NCI-H510A (cell line): Measurements from ENCODE around the gene SUN2.

Experiments used
- DNase-seq: peaks from one replicate; lab custom pipeline; 2025; lab: John Stamatoyannopoulos, UW

SUN2 gene

GRCh38 chr22:38733724-38734381 lies 21.9 kb downstream of the SUN2 start:
- no peak for DNase-seq

DNA sequence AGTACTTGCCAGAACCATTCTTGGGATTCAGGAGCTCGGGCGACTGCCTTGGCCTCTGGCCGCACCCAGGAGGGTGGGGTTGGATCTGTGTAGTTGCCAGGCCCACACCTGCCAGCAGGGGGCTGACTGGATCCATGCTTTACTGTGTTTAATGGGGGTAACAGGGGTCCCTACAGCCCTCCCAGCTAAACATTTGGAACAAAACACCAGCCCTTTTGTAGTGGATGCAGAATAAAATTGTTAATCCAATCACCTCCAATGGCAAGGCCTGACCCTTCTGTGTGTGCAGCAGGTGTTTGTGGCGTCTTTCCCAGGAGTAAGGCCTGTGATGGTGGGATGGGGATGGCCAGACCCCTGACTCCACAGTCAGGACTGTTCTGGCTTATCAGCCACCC lies 22.5 kb downstream of the SUN2 start:
- DNase-seq, result no peak

DNA sequence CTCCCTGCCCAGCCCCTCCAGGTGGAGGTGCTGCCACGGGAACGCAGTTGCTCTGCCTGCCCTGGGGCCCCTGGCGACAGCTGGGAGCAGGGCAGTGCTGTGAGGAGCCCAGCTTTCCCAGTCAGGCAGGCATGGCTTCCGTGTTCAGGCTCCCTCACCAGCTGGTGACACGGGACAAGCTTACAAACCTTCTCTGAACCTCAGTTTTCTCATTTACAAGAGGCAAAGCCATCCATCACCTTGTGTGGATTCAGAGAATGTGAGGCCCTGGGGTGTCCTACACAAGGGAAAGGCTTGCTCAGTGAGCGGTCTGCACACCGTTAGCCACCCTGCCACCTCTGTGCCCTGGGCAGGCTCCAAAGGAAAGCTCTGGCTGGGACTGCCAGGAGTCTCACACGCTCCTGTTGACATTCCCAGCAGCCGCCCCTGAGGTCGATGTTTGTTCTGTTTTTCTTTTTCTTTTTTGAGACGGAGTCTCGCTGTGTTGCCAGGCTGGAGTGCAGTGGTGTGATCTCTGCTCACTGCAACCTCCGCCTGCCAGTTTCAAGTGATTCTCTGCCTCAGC lies 23.5 kb downstream of the SUN2 start:
- no peak for DNase-seq

DNA sequence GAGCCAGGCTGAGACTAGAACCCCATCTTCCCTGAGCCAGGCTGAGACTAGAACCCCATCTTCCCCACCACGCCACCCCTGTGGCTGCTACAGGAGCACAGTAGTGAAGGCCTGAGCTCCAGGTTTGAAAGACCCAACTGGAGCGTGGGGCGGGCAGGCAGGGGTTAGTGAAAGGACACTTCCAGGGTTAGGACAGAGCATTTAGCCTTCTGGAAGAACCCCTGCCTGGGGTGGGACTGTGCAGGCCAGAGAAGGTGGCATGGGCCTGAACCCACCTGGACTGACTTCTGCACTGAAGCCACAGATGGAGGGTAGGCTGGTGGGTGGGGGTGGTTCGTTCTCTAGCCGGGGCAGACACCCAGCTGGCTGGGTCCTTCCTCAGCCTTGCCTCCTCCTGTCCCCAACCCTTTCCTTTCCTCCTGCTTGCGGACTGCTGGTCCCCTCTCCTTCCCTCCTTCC lies 24.1 kb downstream of the SUN2 start:
- DNase-seq, result no peak

- no peak for DNase-seq
These were observed 25.4 kb downstream of the SUN2 start for GRCh38 chr22:38730411-38730871.

DNA sequence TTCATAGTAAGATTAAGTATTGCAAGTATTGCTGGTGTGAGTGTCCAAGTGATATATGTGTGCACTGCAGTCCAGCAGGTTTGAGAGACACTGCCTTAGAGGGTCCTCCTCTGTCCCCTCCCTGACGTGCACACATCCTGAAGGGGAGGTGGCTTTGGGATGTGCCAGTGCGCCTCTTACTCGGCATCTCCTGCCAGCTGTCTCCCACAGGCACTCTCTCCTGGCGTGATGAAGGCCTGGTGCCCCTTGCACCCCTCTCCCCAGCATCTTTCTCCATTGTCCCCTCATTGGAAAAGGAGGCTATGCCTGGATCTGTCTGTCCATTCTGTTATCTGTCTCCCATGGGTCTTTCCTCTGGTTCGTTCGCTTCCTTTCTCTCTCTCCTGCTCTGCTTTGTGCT lies 25.9 kb downstream of the SUN2 start:
- no peak for DNase-seq

GRCh38 chr22:38728871-38729796 lies 26.7 kb downstream of the SUN2 start:
- DNase-seq, result no peak

GRCh38 chr22:38727530-38728451 lies 28.0 kb downstream of the SUN2 start:
- no peak for DNase-seq

DNA sequence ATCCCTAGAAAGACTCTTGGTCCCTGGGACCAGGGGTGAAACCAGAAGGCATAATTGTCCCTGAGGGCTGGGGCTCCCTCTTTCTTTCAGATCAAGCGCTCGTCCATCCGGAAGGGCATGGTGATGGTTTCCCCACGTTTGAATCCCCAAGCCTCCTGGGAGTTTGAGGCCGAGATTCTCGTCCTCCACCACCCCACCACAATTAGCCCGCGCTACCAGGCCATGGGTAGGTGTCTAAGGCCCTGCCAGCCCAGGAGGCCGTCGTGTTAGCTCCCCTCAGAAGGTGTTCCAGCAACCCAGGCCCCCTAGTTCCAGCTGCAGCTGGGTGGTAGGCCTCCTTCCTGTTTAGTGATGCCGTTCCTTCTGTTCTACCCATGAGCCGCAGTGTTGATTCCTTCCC lies 28.7 kb downstream of the SUN2 start:
- no peak for DNase-seq

DNA sequence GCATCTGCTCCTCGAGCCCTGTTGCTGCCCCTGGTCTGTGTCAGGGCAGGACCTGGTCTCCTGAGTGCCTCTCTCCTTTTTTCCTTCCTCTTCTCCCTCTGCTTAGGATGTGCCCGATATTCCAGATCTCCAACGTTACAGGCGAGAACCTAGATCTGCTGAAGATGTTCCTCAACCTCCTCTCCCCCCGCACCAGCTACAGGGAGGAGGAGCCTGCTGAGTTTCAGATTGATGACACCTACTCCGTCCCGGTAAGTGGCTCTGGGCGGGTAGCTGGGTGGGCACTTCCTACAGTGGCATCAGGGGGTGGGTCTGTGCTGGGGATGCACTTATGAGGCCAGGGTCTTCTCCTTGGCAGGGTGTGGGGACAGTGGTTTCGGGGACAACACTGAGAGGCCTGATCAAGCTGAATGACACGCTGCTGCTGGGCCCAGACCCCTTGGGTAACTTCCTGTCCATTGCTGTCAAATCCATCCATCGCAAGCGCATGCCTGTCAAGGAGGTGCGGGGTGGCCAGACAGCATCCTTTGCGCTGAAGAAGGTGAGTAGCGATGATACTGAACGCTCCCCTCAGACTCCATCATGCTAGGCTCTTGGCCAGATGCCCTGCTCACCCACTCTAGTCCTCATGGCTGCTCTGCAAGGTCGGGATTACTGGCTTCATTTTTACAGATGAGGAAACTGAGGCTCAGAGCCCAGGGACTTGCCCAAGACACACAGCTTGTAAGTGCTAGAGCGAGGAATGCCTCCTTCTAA lies 29.7 kb downstream of the SUN2 start:
- no peak for DNase-seq

DNA sequence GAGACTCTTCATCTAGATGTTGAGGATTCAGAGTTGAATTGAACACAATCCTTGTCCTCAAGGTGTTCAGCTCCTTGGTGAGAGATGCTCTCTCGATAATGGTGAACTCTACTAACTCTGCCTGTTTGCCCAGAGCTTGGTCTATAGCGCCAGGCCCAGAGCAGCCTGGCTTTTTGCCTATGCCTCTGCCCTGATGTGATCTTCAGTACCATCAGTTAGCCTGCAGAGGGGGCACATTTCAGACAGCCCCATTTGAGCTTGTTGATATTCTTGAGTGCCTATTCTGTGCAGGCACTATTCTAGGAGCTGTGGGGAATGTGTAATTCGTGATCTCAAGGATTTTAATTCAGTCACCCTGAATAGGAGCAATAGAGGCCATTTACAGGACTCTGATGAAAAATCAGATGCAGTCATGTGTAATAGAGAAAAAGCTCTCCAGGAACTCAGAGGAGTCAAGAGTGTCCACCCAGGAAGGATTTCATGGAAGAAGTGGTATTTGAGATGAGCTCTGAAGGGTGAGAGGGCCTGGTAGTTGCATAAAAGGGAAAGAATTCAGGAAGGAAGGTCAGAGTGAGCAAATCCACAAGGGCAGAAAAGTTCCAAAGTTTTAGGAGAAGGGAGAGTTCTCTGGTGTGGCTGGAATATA lies 30.7 kb downstream of the SUN2 start:
- no peak for DNase-seq

DNA sequence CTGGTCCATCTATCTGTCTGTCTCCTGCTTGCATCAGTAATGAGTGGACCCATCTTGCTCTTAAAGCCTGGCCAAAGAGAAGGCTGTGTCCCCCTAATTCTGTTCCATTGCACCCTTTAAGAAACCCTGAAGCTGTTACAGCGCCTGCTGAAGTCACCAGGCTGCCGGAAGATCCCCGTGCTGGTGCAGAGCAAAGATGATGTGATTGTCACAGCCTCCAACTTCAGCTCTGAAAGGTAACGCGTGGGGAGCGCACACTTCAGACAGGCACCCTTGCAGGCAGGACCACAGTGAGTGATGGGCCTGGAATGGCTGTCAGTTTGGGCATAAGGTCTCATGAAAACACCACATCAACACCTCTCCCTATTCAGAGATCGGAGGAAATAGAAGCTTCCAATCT lies 31.6 kb downstream of the SUN2 start:
- no peak for DNase-seq

DNA sequence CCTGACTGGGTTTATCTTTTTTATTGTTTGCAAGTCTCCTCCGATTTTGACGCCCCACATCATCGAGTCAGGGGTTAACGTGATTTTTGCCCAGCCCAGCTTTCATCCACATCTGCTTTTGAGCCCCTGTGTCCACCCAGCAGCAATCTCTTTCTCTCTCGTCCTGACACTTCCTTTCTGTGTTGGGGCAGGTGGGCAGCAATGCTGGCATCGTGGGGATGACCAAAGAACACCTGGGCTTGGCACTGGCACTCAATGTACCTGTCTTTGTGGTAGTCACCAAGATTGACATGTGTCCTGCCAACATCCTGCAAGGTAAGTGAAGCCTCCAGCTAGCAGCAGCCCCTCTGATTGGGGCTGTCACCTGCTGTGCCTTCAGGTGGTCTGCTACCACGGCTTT lies 34.2 kb downstream of the SUN2 start:
- no peak for DNase-seq

- no peak for DNase-seq
These were observed 35.4 kb downstream of the SUN2 start for GRCh38 chr22:38720350-38720749.

DNA sequence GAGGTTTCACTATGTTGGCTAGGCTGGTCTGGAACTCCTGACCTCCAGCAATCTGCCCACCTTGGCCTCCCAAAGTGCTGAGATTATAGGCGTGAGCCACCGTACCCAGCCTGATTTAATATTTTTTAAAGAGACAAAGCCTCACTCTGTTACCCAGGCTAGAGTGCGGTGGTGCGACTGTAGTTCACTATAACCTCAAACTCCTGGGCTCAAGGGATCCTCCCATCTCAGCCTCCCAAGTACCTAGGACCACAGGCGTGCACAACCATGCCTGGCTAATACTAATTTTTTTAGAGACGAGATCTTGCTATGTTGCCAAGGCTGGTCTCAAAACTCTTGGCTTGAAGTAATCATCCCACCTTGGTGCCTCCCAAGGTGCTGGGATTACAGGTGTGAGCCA lies 36.6 kb downstream of the SUN2 start:
- DNase-seq, result no peak

DNA sequence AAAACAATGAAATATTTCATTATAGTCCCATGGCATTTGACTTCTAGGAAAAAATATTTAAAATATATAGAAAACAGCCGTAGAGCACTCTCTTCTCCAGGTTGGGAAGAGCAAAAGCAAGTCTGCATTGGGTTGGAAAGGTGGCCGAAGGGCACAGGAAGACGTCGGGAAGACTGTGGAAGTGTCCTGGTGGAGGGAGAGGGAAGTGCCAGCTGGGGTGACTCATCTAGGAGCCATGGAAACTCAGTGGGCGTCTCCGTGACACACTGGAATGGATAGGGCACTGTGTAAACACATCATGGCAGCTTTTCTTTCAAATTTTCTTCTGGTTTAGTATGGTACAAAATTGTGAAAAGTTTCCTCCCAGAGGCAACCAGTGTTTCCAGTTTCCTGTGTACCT lies 37.4 kb downstream of the SUN2 start:
- DNase-seq, result no peak

GRCh38 chr22:38717244-38717643 lies 38.6 kb downstream of the SUN2 start:
- no peak for DNase-seq

DNA sequence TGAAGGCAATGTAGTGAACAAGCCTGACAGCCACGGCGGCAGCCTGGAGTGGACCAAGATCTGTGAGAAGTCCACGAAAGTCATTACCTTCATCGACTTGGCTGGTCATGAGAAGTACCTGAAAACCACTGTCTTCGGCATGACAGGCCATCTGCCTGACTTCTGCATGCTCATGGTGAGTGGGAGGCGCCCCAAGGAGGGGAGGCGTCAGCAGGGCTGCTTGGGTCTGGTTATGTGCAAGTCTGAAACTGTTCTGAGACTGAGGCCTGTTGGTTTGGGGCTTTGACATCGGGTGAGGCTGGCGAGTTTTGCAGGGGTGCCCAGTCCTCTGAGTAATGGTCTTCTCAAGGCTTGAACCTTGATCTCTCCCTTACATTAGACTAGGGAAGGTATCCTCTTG lies 39.0 kb downstream of the SUN2 start:
- DNase-seq, result no peak

GRCh38 chr22:38716271-38716670 lies 39.5 kb downstream of the SUN2 start:
- DNase-seq, result no peak

DNA sequence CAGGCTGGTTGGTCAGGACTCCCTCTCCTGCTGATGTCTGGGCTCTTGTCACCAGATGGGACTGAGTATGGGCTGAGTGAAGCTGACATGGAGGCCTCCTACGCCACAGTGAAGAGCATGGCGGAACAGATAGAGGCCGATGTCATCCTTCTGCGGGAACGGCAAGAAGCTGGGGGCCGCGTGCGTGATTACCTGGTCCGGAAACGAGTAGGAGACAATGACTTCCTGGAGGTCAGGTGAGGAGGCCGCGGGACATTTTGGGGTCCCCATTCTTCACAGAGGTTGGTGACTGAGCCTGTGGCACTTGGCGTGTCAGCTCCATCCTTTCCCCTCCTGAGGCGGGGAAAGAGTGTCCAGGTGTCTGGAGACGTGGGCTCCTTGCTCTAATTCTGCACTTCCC lies 39.9 kb downstream of the SUN2 start:
- DNase-seq, result no peak
